ENCODE data around the gene RPS25.
"Not testable (repeated sequence)": the region's sequence is repeated elsewhere in the genome, so short reads cannot be mapped to it uniquely, and the experiment has no call there.

Gene RPS25

GRCh38 chr11:119038884-119039283, 20.7 kb upstream of the RPS25 start:
- DNase-seq: no peak

DNA sequence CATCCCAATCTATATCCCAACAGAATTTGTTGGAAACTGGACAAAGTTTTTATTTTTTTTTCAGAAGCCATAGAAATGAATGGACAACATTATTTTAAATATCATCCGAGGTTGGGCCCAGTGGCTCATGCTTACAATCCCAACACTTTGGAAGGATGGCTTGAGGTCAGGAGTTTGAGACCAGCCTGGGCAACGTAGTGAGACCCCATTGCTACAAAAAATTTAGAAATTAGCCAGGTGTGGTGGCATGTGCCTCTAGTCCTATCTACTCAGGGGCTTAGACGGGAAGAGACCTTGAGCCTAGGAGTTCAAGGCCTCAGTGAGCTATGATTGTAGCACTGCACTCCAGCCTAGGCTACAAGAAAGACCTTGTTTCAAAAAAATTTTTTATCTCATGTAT, 16.7 kb upstream of the RPS25 start:
- no peak for DNase-seq

DNA sequence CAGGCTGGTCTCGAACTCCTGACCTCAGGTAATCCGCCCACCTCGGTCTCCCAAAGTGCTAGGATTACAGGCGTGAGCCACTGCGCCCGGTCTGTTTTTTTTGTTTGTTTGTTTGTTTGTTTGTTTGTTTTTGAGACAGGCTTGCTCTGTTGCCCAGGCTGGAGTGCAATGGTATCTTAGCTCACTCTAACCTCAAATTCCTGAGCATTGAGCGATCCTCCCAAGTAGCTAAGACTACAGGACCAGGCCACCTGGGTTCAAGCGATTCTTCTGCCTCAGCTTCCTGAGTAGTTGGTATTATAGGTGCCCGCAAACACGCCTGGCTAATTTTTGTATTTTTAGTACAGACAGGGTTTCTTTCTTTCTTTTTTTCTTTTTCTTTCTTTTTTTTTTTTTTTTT, 15.3 kb upstream of the RPS25 start:
- not testable (repeated sequence) for DNase-seq

DNA sequence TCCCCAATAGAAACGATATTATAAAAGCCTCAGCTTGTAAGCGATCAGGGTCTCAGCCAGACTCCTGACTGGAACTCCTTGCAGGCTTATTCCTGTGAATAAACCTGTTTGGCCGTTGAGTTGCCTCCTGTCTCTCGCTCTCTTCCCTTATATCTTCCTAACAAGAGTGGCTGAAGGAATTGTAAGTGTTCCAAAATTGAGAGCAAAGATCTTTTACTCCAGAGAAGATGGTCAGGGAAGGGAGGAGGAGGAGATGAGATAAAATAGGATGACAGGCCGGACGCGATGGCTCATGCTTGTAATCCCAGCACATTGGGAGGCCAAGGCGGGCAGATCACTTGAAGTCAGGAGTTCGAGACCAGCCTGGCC, 13.8 kb upstream of the RPS25 start:
- DNase-seq: no peak

DNA sequence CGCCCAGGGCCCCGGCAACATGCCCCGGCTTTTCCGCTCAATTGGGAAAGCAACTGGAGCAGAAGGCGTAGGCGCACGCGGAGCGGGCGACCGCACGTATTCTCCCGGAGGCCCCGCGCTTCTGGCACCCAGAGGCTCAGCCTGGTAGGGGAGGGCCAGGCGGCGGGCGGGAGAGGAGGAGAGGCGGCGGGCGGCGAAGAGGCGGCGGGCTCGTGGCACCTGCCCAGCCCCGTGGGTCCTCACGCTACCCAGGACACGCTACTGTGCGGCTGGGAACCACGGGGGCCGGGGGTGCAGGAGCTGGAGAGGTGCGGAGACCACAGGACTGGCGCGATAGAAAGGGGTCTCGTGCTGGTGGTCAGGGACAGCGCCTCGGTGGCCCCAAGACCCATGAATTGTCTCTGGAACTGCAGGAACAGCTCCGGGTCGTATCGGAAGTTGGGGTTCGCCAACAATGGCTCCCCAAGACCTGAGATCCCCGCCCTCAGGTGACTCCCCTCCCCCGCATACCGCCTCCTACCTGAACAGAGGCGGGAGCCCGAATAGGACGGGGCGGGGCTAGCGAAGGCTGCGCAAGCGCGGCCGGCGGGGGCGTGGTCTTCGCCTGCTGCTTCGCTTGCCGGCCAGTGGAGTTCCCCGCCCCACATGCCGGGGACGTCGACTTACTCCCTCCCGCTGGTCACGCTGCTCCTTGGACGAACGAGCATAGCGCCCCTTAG, 12.3 kb upstream of the RPS25 start, which contains the start of gene SLC37A4:
TSS of gene SLC37A4 (minus strand) at position 549 of the 719 bp plus-strand sequence.
- DNase-seq: peak; percentile 97

GRCh38 chr11:119030029-119030328, 11.8 kb upstream of the RPS25 start:
- DNase-seq: peak; percentile 23

DNA sequence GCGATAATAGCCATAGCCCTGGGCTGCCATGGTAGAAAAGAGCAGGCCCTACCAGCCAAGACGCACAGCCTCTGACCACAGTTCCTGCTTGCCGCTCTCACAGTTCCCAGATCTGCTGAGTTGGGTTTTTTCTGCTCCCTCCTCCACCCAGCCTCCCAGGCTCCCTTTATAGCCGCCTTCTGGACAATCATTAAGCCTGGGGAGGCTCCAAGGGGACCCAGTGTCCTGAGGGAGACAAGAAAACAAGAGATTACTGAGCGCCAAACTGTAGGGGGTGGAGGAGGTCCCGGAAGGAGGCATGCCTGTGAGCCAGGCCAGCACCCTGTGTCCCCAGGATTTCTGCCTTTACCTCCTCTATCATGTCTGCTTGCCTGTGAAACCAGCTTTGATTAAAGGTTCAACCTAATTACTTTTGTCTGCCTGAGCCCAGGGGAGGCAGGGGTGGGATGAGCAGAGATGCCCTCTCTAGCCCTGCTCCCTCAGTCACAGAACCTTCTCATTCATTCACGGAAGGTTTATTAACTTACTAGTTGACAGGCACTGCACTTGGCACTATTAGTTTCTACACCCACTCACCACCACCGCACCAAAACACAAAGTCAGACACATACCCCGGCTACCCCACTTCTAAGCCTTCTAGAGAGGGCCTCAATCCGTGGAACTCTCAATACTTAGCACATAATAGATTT, 11.3 kb upstream of the RPS25 start:
- peak; percentile 61 for DNase-seq

DNA sequence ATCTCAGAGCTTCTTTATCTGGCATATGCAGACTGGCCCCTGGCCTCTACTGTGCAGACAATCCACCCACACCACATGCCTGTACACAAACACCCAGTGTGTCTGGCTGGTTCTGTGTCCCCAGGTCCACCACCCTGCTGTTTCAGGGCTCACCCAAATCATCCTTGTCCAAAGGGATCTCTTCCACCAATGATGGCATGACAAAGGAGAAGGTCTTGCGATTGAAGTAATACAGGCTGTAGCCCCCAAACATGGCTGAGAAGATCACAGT, 10.9 kb upstream of the RPS25 start:
- no peak for DNase-seq

- no peak for DNase-seq
Observed at GRCh38 chr11:119028346-119029068, 10.4 kb upstream of the RPS25 start.

DNA sequence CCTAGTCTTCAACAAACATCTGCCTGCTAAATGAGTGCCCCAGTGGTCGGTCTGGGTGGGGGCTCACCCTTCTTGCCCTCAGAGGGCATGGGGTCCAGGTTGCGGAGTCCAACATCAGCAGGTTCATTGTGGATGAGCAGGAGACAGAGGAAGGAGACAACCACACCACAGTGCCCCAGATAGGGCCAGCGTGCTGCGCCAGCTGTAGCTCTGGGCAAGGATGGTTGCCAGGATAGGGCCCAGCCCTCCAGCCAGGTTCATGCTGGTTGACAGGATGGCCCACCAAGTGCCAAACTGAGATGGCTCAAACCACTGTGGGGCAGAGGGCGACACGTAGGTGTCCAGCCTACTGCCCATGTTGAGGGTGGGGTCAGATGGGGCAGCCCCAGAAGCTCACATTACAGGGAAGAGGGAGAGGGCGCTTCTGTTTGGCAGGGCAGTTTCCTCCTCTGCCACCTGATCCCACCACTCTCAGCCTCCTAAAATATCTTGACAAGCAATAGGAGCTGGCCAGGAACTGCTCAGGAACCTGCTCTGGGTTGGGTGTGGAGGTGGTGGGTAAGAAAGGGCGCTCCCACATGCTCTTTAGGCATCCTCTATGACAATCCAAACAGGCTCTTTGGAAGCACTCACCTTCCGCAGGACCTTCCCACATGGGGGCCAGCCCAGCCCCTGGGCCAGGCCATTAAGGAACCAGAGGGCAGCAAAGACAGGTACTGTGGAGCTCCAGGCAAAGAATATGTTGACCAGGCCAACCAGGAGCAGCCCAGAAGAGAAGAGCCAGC, 9.6 kb upstream of the RPS25 start:
- no peak for DNase-seq

GRCh38 chr11:119026970-119027369, 8.8 kb upstream of the RPS25 start:
- DNase-seq: no peak

- no peak for DNase-seq
Observed at GRCh38 chr11:119025978-119026766, 8.0 kb upstream of the RPS25 start.

DNA sequence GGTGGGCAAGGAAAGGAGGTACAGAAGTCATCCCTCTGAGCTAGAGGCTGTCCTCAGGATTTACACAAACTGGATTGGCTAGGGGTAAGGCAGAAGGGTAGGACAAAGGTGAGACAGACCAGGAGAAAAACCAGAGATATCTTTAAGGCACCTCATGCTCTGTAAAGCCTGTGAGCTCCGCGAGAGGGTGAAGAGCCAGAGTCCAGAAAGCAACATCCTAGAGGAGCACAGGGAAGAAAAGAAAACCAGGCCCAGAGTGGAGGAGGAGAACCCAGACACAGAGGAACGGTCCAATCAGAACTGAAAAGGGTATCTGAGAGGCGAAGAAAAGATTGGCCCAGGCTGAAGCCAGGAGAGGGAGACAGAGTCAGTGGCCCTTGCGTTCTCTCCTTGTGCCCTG, 7.4 kb upstream of the RPS25 start:
- DNase-seq: no peak

- DNase-seq: no peak
Observed at GRCh38 chr11:119025099-119025473, 6.9 kb upstream of the RPS25 start.

GRCh38 chr11:119024430-119025098, 6.4 kb upstream of the RPS25 start:
- DNase-seq: no peak

DNA sequence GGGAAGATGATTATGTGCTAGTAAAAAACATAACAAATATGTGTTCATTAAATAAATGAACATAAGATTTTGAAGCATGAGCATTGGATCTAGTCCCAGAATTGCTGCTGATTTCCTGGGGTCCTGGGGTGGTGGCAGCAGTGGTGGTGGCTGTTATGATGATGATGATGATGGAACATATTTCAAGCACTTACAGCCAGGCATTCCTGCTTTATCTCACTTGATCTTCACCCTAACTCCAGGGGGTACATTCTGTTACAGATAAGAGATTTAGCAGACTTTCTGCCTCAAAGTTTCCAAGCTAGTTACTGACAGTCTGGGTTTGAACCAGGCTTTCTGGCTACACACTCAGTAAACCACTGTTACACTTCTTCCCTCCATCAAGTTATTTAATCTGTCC, 5.6 kb upstream of the RPS25 start:
- DNase-seq: no peak

DNA sequence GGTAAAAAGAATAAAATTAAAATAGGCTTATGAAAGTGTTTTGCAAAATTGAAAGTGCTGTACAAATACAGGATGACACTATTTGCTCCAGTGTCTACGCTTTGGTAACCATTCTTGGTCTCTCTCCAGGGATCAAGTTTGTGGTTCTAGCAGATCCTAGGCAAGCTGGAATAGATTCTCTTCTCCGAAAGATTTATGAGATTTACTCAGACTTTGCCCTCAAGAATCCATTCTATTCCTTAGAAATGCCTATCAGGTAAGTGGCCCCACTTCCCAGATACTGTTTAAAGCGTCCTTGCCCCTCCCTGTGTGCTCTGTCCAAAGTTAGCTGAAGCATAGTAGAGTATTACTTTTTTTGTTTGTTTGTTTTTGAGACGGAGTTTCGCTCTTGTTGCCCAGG, 3.5 kb upstream of the RPS25 start:
- no peak for DNase-seq

DNA sequence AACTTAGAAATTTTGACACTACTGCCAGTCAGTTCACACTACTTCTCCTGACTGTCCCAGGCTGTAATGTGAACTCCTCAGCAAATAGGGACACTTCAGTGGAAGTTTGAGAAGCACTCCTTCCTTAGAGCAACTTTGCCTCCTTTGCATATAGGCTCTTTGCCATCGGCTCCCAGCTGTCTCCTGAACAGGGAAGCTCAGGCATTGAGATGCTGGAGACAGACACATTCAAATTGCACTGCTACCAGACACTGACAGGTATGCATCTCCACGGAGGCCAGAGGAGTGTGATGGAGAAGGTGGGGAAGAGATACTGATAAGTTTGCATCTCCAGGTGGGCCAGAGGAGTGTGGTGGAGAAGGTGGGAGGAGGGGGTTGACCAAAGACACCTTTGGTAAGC, 1.9 kb upstream of the RPS25 start:
- DNase-seq: no peak

DNA sequence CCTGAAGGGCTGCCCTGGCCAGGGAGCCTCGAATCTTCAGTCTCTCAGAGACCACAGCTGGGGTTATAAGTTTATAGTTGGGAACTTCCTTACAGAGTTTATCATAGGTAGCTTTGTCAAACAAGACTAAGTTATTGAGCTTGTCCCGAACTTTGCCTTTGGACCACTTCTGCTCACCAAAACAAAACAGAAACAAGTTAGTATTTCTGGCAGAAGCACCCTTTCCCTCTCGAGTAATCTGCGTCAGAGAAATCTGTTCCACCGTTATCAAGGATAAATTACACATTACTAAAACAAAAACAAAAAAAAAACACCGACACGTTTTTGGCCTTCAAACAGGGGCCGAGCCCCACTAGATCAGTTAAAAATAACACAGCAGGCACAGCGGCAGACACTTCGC, 766 bp downstream of the RPS25 start:
- not testable (repeated sequence) for DNase-seq

- no peak for DNase-seq
Observed at GRCh38 chr11:119016216-119017009, 1.7 kb downstream of the RPS25 start.

- no peak for DNase-seq
Observed at GRCh38 chr11:119015054-119015611, 3.0 kb downstream of the RPS25 start.
